Gastroesophageal sphincter (tissue), 4 donors: ENCODE data around the gene LRRC74A. TPM values are rescaled to one million over a fixed set of nuclear protein-coding genes. Genes with fewer than 3 reads are reported as not detected.

Experiments used
- ATAC-seq: fragments of 150-250 bp; one replicate; pipeline ENCODE4 v1.9.1; 2016; ENCODE audit warnings: mild to moderate bottlenecking, moderate library complexity
- H3K27ac ChIP-seq, 4 donors: fragments of 200-600 bp; sonication (generic) in 3 of 4; 1 replicate in 3 of 4; 2 replicates in 1 of 4; pipeline ENCODE4 v1.5.1; 2016 to 2019
- H3K27me3 ChIP-seq: fragments of 200-600 bp; sonication (generic); one replicate; pipeline ENCODE4 v1.5.1; 2019
- H3K36me3 ChIP-seq, 2 donors: fragments of 200-600 bp; sonication (generic); one replicate each; pipeline ENCODE4 v1.5.1; 2019; ENCODE audit warnings: control low read depth in 1 of 2
- H3K4me1 ChIP-seq, 3 donors: fragments of 200-600 bp; sonication (generic); 1 replicate in 2 of 3; 2 replicates in 1 of 3; pipeline ENCODE4 v1.5.1; 2016 to 2019; ENCODE audit warnings: control low read depth in 2 of 3
- H3K4me3 ChIP-seq, 2 donors: fragments of 200-600 bp; sonication (generic); one replicate each; pipeline ENCODE4 v1.5.1; 2019; ENCODE audit warnings: mild to moderate bottlenecking in 1 of 2, moderate library complexity in 1 of 2
- H3K9me3 ChIP-seq, 3 donors: fragments of 200-600 bp; sonication (generic); one replicate each; pipeline ENCODE4 v1.5.1; 2017 to 2019; ENCODE audit warnings: control low read depth in 2 of 3
- EP300 ChIP-seq: sonication (generic); formaldehyde crosslinking; IDR thresholded peaks from one replicate; pipeline ENCODE4 v1.6.1; 2017; ENCODE audit warnings: antibody characterized with exemption, mild to moderate bottlenecking
- POLR2A ChIP-seq, 2 donors: fragments of 450-650 bp; IDR thresholded peaks; one replicate each; pipeline ENCODE4 v1.6.1; 2017; ENCODE audit warnings: antibody characterized with exemption in 2 of 2, mild to moderate bottlenecking in 2 of 2, moderate library complexity in 1 of 2
- POLR2AphosphoS5 ChIP-seq: sonication (generic); formaldehyde crosslinking; IDR thresholded peaks from one replicate; pipeline ENCODE4 v1.6.1; 2017; ENCODE audit warnings: antibody characterized with exemption
- WGBS, 2 donors: methylation state at CpG; one replicate each; pipeline ENCODE4 v1.1.5; 2018; ENCODE audit warnings: low coverage in 1 of 2; 5-methylcytosine and 5-hydroxymethylcytosine counted together
- total RNA-seq, 4 donors: library from RNA; depleted of rRNA; stranded (reverse); fragments of >200 nt; gene quantifications; one replicate each; pipeline ENCODE4 v1.1.0, GENCODE V29; 2016
- TF ChIP-seq, protein P1 (sequence below), 4 experiments: fragments of 200-600 bp in 2 of 4; fragments of 450-650 bp in 2 of 4; sonication (generic) in 1 of 4; IDR thresholded peaks; one replicate each; pipeline ENCODE4 v1.5.1; 2017 to 2019; ENCODE audit warnings: antibody characterized with exemption in 4 of 4, mild to moderate bottlenecking in 2 of 4, moderate library complexity in 2 of 4

The LRRC74A gene
- total RNA-seq, 4 donors from 2014 or later, result not detected

DNA sequence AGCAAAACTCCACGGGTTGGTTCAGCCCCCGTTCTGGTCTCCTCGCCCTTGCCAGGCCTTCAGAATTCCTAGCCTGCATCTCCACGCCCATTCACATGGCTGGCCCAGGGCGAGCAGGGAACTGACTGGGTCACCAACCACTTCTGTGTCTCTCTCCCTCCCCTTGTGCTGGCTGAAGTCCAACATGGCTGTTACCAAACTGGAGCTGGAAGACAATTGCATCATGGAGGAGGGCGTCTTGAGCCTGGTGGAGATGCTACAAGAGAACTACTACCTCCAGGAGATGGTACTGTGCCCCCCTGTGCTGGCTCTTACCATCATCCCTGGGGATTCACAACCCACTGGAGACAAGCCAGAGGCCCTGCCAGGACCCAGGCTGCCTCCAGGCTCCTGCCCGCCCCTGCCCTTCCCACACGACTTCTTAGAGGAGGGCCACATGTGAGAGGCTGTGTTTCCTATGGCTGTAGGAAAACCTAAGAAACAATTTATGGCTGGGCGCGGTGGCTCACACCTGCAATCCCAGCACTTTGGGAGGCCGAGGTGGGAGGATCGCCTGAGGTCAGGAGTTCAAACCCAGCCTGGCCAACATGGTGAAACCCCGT lies 9.9 kb downstream of the LRRC74A start:
- Histone ChIP-seq H3K9me3 (no peaks in the 10 kb centered on the region), H3K27me3 (peaks cover 14% of the 10 kb centered on the region), H3K4me3 (no peak overlapping the region), H3K27ac (no peak overlapping the region), H3K36me3 (no peaks in the 10 kb centered on the region), H3K4me1 (no peaks in the 10 kb centered on the region)
- ATAC-seq, result no peak
- TF ChIP-seq EP300 (no peak), POLR2A (IDR thresholded peaks at IDR 0.05) (no peak), POLR2AphosphoS5 (no peak)
- TF ChIP-seq, protein P1, sequence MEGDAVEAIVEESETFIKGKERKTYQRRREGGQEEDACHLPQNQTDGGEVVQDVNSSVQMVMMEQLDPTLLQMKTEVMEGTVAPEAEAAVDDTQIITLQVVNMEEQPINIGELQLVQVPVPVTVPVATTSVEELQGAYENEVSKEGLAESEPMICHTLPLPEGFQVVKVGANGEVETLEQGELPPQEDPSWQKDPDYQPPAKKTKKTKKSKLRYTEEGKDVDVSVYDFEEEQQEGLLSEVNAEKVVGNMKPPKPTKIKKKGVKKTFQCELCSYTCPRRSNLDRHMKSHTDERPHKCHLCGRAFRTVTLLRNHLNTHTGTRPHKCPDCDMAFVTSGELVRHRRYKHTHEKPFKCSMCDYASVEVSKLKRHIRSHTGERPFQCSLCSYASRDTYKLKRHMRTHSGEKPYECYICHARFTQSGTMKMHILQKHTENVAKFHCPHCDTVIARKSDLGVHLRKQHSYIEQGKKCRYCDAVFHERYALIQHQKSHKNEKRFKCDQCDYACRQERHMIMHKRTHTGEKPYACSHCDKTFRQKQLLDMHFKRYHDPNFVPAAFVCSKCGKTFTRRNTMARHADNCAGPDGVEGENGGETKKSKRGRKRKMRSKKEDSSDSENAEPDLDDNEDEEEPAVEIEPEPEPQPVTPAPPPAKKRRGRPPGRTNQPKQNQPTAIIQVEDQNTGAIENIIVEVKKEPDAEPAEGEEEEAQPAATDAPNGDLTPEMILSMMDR (IDR thresholded peaks at IDR 0.05), result no peak
- 60 to 91% methylated on average over 1 to 6 of the region's 13 CpGs for WGBS, 2 donors

DNA sequence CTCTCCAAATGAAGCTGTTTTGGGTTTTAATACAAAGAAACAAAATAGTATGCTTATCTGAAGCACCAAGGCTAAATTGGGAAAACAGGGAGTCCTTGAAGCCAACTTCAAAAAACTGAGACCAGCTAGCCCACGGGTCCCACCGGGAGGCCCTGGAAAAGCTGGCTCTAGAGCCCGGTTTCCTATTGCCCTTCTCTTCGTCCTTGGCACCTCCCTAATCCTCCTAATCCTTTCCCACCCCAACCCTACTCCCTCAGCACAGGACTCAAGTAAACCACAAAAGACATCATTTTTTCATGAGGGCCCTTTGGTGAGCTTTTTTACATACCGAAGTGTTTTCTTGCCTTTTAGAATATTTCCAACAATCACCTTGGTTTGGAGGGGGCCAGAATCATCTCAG lies 11.3 kb downstream of the LRRC74A start:
- Histone ChIP-seq H3K27ac (no peak overlapping the region), H3K9me3 (no peaks in the 10 kb centered on the region), H3K27me3 (peaks cover 18% of the 10 kb centered on the region), H3K36me3 (no peaks in the 10 kb centered on the region), H3K4me1 (no peaks in the 10 kb centered on the region), H3K4me3 (no peak overlapping the region)
- TF ChIP-seq EP300, result no peak
- TF ChIP-seq POLR2A (IDR thresholded peaks at IDR 0.05), result no peak
- no peak for ATAC-seq
- WGBS, 2 donors, result 37 to 48% methylated on average over 4 to 5 of the region's 5 CpGs

DNA sequence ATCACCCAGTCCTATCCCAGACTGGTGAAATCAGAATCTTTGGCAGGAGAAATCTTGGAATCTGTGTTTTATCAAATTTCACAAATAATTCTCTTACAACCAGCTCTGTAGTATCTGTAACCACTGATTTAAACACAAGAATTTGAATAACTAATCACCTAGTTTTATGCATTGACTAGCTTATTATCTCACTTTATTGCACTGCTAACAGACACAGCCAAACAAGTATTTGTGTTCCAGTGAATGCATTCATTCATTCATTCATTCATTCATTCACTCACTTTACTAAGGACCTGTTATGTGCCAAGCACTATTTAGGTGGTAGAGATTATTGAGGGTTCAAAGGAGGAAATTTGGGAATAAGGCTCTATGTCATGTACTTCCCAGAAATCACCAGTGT lies 16.2 kb downstream of the LRRC74A start:
- Histone ChIP-seq H3K27ac (no peak overlapping the region), H3K4me1 (no peaks in the 10 kb centered on the region), H3K36me3 (no peaks in the 10 kb centered on the region), H3K27me3 (peaks cover 27% of the 10 kb centered on the region), H3K4me3 (no peak overlapping the region), H3K9me3 (no peaks in the 10 kb centered on the region)
- no peak for ATAC-seq
- TF ChIP-seq EP300 (no peak), POLR2A (IDR thresholded peaks at IDR 0.05) (no peak), POLR2AphosphoS5 (no peak)
- TF ChIP-seq, protein P1 (IDR thresholded peaks at IDR 0.05), result no peak

DNA sequence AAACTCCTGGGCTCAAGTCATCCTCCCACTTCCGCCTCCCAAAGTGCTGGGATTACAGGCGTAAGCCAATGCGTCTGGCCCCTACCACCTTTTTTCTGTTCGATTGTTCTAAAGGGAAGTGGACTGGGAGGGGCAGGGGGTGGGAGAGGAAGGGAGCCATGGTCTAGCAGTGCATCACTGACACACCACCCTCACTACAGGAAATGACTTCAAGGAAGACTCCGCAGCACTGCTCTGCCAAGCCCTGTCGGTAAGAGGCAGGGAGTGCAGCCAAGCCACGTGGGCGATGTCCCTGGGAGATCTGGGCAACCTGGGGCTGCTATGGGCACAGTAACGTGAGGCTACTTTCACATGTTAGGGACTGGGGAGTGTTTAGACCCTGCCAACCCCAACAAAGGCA lies 18.0 kb downstream of the LRRC74A start:
- 80 to 100% methylated on average over 1 to 2 of the region's 9 CpGs for WGBS, 2 donors
- no peak for TF ChIP-seq POLR2AphosphoS5
- TF ChIP-seq, protein P1 (IDR thresholded peaks at IDR 0.05), result peak in 1 of 4 experiments; percentile 38
- Histone ChIP-seq H3K9me3 (no peaks in the 10 kb centered on the region), H3K4me3 (no peak overlapping the region), H3K36me3 (no peaks in the 10 kb centered on the region), H3K27ac (peak overlapping the region in 3 of 4 donors; percentile 32 to 57 (median 57)), H3K4me1 (no peaks in the 10 kb centered on the region), H3K27me3 (peaks cover 26% of the 10 kb centered on the region)
- peak; percentile 95 for ATAC-seq

DNA sequence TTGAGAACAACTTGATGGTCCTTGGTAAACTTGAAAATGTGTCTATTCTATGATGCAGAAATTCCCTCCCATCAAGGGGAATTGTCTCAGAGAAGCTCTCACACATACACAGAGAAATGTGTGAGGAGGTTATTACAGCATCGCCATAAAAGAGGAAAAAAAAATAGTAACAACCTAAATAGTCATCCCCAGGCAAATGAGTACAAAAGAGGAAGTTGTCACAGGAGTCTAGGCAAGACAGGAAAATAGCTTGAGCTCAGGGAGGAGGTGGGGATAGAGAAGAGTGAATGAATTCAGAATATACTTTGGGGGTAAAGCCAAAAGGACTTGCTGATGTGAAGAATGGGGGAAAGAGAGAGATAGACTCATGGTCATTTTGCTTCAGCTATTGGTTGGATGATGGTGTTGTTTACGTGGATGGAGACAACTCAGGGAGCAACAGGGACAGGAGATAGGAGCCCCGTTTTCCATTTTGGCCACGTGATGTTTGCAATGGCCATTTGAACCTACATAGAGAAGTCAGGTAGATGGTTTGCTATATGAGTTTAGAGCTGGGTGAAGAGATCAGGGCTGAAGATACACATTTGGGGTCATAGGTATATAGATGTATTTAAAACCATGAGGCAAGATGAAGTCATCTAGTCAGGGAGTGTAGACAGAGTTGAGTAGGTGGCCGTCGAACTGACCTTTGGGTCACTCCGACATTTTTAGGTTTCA lies 20.3 kb downstream of the LRRC74A start:
- Histone ChIP-seq H3K27ac (no peak overlapping the region), H3K36me3 (no peaks in the 10 kb centered on the region), H3K4me3 (no peak overlapping the region), H3K27me3 (peaks cover 26% of the 10 kb centered on the region), H3K4me1 (no peaks in the 10 kb centered on the region), H3K9me3 (no peaks in the 10 kb centered on the region)
- no peak for ATAC-seq
- 75 to 79% methylated on average over 7 of the region's 7 CpGs for WGBS, 2 donors
- TF ChIP-seq, protein P1 (IDR thresholded peaks at IDR 0.05), result no peak
- no peak for TF ChIP-seq POLR2A (IDR thresholded peaks at IDR 0.05)
- no peak for TF ChIP-seq POLR2AphosphoS5
- no peak for TF ChIP-seq EP300
